HG03432 (cell line): ENCODE data around the gene STEAP1B.
"Not testable (repeated sequence)": the region's sequence is repeated elsewhere in the genome, so short reads cannot be mapped to it uniquely, and the experiment has no call there.

Experiments
- ATAC-seq: cut with Tn5 transposase; IDR thresholded peaks from one replicate; pipeline ENCODE4 v1.9.1; 2021; ENCODE audit warnings: mild to moderate bottlenecking, moderate library complexity; ENCODE audit not compliant: unreplicated experiment

STEAP1B gene

GRCh38 chr7:22433710-22434460, 66.1 kb downstream of the STEAP1B start:
- ATAC-seq, result no peak

GRCh38 chr7:22433165-22433700, 66.8 kb downstream of the STEAP1B start:
- not testable (repeated sequence) for ATAC-seq

- ATAC-seq, result no peak
These were observed 67.7 kb downstream of the STEAP1B start for GRCh38 chr7:22432203-22432718.

- ATAC-seq, result no peak
These were observed 69.5 kb downstream of the STEAP1B start for GRCh38 chr7:22430457-22430856.

GRCh38 chr7:22429386-22429785, 70.6 kb downstream of the STEAP1B start:
- ATAC-seq, result no peak

DNA sequence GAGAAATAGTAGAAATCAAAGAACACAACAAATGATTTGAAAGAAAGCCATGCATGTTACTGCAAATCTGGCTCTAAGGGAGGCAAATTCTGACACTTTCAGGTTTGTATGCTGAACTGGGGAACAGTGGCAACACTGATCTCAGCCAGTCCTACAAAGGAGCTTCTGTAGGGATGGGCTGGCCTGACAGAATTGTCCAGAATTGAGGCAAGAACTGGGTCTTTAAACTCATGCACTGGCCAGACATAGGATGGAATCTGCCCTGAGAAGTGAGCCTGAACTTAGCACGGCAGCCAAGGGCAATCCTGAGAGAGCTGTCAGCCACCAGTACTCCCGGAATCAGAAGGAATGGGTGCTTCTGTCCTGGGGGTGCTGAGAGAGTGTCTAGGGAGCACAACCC, 72.1 kb downstream of the STEAP1B start:
- no peak for ATAC-seq

DNA sequence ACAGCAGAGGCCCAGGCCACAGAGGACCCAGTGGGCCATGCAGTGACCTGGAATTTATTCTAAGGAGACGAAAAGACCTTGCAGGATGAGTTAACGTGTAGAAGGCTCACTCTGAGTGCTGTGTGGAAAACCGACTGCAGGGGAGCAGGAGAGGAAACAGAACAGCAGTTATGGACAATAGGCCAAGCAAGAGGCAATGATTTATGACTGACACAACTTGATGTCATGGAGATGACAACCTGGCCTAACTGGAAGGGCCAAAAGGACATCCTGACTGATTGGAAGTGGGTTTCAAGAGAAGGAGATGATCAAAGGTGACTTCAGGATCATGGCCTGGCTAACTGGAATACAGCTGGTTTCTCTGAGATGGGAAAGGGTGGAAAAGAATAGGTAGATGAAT, 72.9 kb downstream of the STEAP1B start:
- no peak for ATAC-seq

DNA sequence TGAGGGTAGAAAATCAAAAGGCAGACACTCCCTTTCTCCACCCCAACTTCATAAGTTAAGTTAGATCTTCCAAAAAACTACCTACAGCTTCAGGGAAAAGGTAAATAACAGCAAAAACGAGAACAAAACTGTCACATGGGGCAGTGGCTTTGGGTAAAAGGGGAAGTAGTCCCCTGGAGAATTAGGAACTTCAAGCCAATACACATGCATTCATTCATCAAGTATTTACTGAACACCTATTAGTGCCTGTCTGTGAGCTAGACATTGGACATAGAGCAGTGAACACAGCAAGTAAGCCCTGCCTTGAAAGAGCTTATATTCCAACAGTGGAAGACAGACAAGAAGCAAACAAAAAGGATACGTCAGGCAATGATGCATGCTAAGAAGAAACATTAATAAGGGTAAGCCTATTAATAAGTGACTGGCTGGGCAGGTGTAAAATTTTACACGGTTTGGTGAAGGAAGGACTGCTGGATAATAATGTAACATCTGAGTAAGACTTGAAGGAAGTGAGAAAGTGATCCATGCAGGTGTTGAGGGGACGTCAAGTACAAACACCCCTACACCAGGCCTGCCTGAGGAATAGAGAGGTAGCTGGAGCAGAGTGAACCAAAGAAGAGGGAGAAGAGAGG, 73.4 kb downstream of the STEAP1B start:
- ATAC-seq, result peak; percentile 54

DNA sequence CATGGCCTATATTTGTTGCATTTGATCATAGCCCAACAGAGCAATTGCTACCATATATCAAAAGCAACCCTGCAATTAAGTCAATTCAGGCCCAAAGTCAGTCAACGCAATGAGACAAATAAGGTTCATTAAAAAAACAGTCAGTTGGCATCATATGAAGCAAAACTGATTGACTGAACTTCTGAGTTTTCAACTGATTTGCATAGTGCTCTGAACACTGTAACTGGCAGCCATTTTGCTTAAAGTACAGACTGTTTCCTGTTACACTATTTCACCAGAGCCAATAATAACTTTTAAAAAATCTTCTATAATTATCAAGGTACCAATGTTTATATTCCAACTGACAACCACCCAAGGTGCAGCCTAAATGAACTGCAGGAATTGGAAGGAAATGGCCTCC, 74.6 kb downstream of the STEAP1B start:
- ATAC-seq, result no peak

GRCh38 chr7:22422831-22423615, 77.0 kb downstream of the STEAP1B start:
- ATAC-seq, result no peak

- no peak for ATAC-seq
These were observed 78.9 kb downstream of the STEAP1B start for GRCh38 chr7:22420973-22421635.

DNA sequence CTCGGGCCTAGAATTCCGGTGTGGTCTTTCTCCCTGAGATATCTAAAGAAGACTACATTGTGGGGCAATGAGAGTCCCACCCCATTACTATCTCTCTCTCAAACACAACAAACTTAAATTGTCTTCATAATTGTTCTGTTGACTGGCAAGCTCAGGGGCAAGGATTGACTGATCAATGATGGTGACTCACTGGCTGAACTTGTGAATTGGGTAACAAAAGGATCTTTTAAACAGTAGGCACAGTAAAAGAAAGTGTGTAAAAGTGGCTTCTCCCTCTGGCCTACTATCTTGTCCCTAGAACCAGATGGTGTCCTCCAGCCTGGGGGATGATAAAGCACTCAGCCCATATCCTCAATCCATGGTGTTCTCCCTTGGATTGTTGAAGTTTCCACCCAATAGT, 80.0 kb downstream of the STEAP1B start:
- ATAC-seq, result no peak

GRCh38 chr7:22419488-22419887, 80.5 kb downstream of the STEAP1B start:
- ATAC-seq, result no peak

- ATAC-seq, result no peak
These were observed 81.5 kb downstream of the STEAP1B start for GRCh38 chr7:22418251-22419046.

DNA sequence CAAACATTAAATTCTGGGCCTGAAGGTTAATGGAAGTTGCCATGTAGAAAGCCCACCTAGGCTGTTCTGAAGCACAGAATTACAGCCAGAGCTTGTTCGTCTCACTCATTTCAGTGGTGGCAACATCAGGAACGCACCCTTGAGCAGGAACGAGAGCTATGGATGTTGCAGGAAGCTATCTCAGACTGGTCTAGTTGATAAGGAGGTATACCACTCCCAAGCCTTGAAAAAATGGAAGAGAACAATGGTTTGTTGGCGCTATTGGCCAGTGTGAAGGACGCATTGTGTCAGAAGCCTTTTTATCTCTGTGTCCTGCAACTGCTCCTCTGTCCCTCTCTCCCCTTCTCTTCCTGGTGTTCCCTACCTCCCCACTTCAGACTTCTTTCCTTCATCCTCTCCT, 82.1 kb downstream of the STEAP1B start:
- ATAC-seq, result no peak

- no peak for ATAC-seq
These were observed 82.6 kb downstream of the STEAP1B start for GRCh38 chr7:22417349-22417748.

DNA sequence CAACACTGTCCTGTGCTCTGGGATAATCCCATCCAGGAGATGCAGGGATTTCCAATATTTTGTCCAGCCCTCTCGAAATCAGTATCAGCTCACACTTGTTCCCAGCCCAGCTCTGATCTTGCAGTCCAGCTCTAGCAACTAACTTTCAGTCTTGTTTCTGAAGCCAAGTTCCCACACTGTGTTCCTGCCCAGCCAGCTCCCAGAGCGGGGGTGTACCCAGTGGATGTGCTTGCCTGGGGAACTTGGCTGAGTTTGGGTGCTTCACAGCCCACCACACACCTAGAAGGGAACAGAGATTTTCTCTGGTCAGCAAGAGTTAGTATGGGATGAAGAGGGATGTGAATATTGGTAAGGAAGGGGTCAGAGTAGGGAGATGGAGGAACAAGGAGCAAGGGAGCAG, 85.6 kb downstream of the STEAP1B start:
- ATAC-seq, result no peak

GRCh38 chr7:22413211-22413610, 86.8 kb downstream of the STEAP1B start:
- no peak for ATAC-seq

DNA sequence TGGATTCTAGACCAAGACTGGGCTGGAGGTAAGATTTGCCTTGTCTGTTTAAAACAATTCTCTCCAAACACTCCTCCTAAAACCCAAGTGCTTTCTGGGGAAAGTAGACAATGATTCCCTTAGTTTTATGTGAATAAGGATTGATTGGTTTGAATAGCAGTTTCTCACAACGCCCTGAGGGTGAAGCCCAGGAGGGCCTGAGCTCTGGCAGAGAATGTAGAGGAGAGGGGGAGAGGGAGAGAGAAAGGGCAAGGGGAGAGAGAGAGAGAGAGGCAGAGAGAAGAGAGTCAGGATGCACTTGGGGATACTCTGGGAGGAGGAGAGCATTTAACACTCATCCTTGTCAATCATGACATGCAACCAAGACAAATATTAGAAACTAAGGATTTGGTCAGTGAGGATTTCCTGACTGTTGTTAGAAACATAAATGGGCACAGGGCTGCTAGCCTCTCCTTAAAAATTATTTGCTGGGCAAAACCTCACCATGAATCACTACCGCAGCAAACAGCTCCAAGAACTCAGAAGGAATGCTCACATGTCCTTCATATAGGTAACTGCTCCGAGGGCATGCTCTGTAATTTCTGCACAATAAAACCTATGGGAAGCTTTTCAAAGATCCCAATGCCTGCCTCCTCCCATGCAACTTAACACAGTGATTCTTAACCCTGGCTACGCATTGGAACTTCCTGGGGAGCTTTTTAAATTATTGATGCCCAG, 87.9 kb downstream of the STEAP1B start:
- no peak for ATAC-seq
